Astrocyte (in vitro differentiated cells and primary cell): Measurements from ENCODE around the gene VWF. TPM values are rescaled to one million over a fixed set of nuclear protein-coding genes. Genes with fewer than 3 reads are reported as not detected.
"Not testable (repeated sequence)": the region's sequence is repeated elsewhere in the genome, so short reads cannot be mapped to it uniquely, and the experiment has no call there.

ENCODE experiments used
- DNase-seq: peaks from one replicate; pipeline ENCODE4 v3.0.0-alpha.2; 2010; ENCODE audit warnings: low read depth
- FAIRE-seq: peaks from 2 replicates; lab custom pipeline; 2011; peaks lifted over from hg19 to GRCh38; lab: Jason Lieb, UNC
- H2AFZ ChIP-seq: 2 replicates; pipeline ENCODE4 v1.6.0; 2012; ENCODE audit warnings: low read depth, low read length, inconsistent platforms
- H3K27ac ChIP-seq: 2 replicates; pipeline ENCODE4 v1.5.1; 2011; ENCODE audit warnings: low read depth, low read length, inconsistent platforms
- H3K27me3 ChIP-seq: 2 replicates; pipeline ENCODE4 v1.6.0; 2011; ENCODE audit warnings: low read length, inconsistent platforms; ENCODE audit not compliant: insufficient read depth
- H3K36me3 ChIP-seq: 2 replicates; pipeline ENCODE4 v1.5.1; 2011; ENCODE audit warnings: low read length, inconsistent platforms; ENCODE audit not compliant: insufficient read depth
- H3K4me1 ChIP-seq: 2 replicates; pipeline ENCODE4 v1.5.1; 2011; ENCODE audit warnings: low read length, inconsistent platforms; ENCODE audit not compliant: insufficient read depth
- H3K4me2 ChIP-seq: 2 replicates; pipeline ENCODE4 v1.6.0; 2012; ENCODE audit warnings: low read length, inconsistent platforms
- H3K4me3 ChIP-seq: 2 replicates; pipeline ENCODE4 v1.5.1; 2011; ENCODE audit warnings: low read depth, mild to moderate bottlenecking, low read length, inconsistent platforms; ENCODE audit not compliant: insufficient read depth
- H3K79me2 ChIP-seq: 2 replicates; pipeline ENCODE4 v1.6.0; 2012; ENCODE audit warnings: mild to moderate bottlenecking, low read length, inconsistent platforms; ENCODE audit not compliant: insufficient read depth
- H3K9ac ChIP-seq: 2 replicates; pipeline ENCODE4 v1.6.0; 2012; ENCODE audit warnings: mild to moderate bottlenecking, low read length, inconsistent platforms
- H3K9me3 ChIP-seq: 2 replicates; pipeline ENCODE4 v1.5.1; 2012; ENCODE audit warnings: low read depth, mild to moderate bottlenecking, low read length, inconsistent platforms; ENCODE audit not compliant: insufficient read depth
- H4K20me1 ChIP-seq: 2 replicates; pipeline ENCODE4 v1.6.0; 2012; ENCODE audit warnings: low read length, inconsistent platforms; ENCODE audit not compliant: insufficient read depth
- H3K27ac Mint-ChIP-seq: one replicate; pipeline ENCODE4 v1.8.0; 2021; ENCODE audit warnings: mild to moderate bottlenecking, mixed read lengths; ENCODE audit not compliant: unreplicated experiment
- H3K27me3 Mint-ChIP-seq: one replicate; pipeline ENCODE4 v1.8.0; 2021; ENCODE audit warnings: low read depth, mixed read lengths; ENCODE audit not compliant: unreplicated experiment
- H3K36me3 Mint-ChIP-seq: one replicate; pipeline ENCODE4 v1.8.0; 2021; ENCODE audit warnings: low read depth, mixed read lengths; ENCODE audit not compliant: unreplicated experiment
- H3K4me1 Mint-ChIP-seq: one replicate; pipeline ENCODE4 v1.8.0; 2021; ENCODE audit warnings: low read depth, mixed read lengths; ENCODE audit not compliant: unreplicated experiment
- H3K4me3 Mint-ChIP-seq: one replicate; pipeline ENCODE4 v1.8.0; 2021; ENCODE audit warnings: mild to moderate bottlenecking, moderate library complexity, mixed read lengths; ENCODE audit not compliant: unreplicated experiment
- H3K9me3 Mint-ChIP-seq: one replicate; pipeline ENCODE4 v1.8.0; 2021; ENCODE audit warnings: mild to moderate bottlenecking, mixed read lengths; ENCODE audit not compliant: unreplicated experiment
- CTCF ChIP-seq: IDR thresholded peaks from 2 replicates; pipeline ENCODE4 v1.5.1; 2011; ENCODE audit warnings: low read depth, mild to moderate bottlenecking, inconsistent platforms, low read length, moderate library complexity; ENCODE audit not compliant: insufficient read depth
- EZH2 ChIP-seq: IDR thresholded peaks from 2 replicates; pipeline ENCODE4 v1.6.1; 2012; ENCODE audit warnings: mild to moderate bottlenecking, low read length, inconsistent platforms; ENCODE audit not compliant: insufficient read depth
- total RNA-seq: library from RNA; stranded (reverse); gene quantifications from 2 replicates; pipeline ENCODE4 v1.2.1, GENCODE V29; 2021

Gene VWF
- total RNA-seq, 1 donor from 2014 or later = 0.23 TPM

- no peaks in the 10 kb centered on the region for H3K9me3 ChIP-seq
- peaks cover 6% of the 10 kb centered on the region for H3K4me1 Mint-ChIP-seq
- H2AFZ ChIP-seq = no peak overlapping the region
- no peak overlapping the region for H3K4me2 ChIP-seq
- H3K36me3 Mint-ChIP-seq = peaks cover 2% of the 10 kb centered on the region
- DNase-seq (no peak), FAIRE-seq (no peak)
- H3K4me1 ChIP-seq = no peaks in the 10 kb centered on the region
- no peak overlapping the region for H3K4me3 ChIP-seq
- H3K27me3 ChIP-seq = no peaks in the 10 kb centered on the region
- no peak overlapping the region for H3K27ac Mint-ChIP-seq
- H4K20me1 ChIP-seq = no peaks in the 10 kb centered on the region
- H3K4me3 Mint-ChIP-seq = no peak overlapping the region
- no peaks in the 10 kb centered on the region for H3K79me2 ChIP-seq
- H3K27me3 Mint-ChIP-seq = no peaks in the 10 kb centered on the region
- no peak overlapping the region for H3K9ac ChIP-seq
- H3K27ac ChIP-seq = no peak overlapping the region
- H3K9me3 Mint-ChIP-seq = no peaks in the 10 kb centered on the region
- no peaks in the 10 kb centered on the region for H3K36me3 ChIP-seq
- no peak for TF ChIP-seq CTCF
- no peak for TF ChIP-seq EZH2
Measured at GRCh38 chr12:6106218-6106617, 18.3 kb downstream of the VWF start.

DNA sequence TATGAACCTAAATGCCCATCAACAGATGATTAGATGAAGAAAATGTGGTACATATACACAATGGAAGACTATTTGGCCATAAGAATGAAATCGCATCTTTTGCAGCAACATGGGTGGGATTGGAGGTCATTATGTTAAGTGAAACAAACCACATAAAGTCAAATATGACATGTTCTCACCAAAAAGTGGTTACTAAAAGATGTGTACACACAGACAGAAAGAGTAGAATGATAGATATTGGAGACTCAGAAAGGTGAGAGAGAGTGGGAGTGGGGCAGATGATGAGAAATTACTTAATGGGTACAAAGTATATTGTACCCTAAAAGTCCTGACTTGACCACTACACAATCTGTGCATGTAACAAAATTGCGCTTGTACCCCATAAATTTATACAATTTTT, 19.6 kb downstream of the VWF start:
- Histone ChIP-seq H3K27me3 (no peaks in the 10 kb centered on the region), H3K36me3 (no peaks in the 10 kb centered on the region), H4K20me1 (no peaks in the 10 kb centered on the region), H2AFZ (no peak overlapping the region), H3K4me2 (no peak overlapping the region), H3K4me1 (no peaks in the 10 kb centered on the region), H3K79me2 (no peaks in the 10 kb centered on the region), H3K9me3 (no peaks in the 10 kb centered on the region), H3K27ac (no peak overlapping the region), H3K4me3 (no peak overlapping the region), H3K9ac (no peak overlapping the region)
- no peak for FAIRE-seq
- no peak for TF ChIP-seq EZH2
- no peak for TF ChIP-seq CTCF
- Mint-ChIP-seq H3K27ac (no peak overlapping the region), H3K36me3 (peaks cover 2% of the 10 kb centered on the region), H3K27me3 (no peaks in the 10 kb centered on the region), H3K4me1 (peaks cover 6% of the 10 kb centered on the region), H3K4me3 (no peak overlapping the region), H3K9me3 (no peaks in the 10 kb centered on the region)
- no peak for DNase-seq

DNA sequence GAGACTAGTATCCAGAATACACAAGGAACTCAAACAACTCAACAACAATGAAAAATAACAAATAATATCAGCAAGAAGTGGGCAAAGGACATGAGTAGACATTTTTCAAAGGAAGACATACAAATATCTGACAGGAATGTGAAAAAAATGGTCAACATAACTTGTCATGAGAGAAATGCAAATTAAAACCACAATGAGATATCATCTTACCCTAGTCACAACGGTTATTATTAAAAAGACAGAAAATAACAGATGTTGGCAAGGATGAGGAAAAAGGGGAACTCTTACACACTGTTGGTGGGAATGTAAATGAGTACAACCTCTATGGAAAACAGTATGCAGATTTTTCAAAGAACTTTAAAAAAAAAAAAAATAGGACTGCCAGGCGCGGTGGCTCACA, 20.4 kb downstream of the VWF start:
- DNase-seq = peak; percentile 64
- Histone ChIP-seq H3K9me3 (no peaks in the 10 kb centered on the region), H3K79me2 (no peaks in the 10 kb centered on the region), H3K27ac (no peak overlapping the region), H4K20me1 (no peaks in the 10 kb centered on the region), H3K36me3 (no peaks in the 10 kb centered on the region), H3K9ac (no peak overlapping the region), H3K27me3 (no peaks in the 10 kb centered on the region), H3K4me1 (no peaks in the 10 kb centered on the region), H2AFZ (no peak overlapping the region), H3K4me2 (no peak overlapping the region), H3K4me3 (no peak overlapping the region)
- H3K9me3 Mint-ChIP-seq = no peaks in the 10 kb centered on the region
- no peaks in the 10 kb centered on the region for H3K27me3 Mint-ChIP-seq
- peak overlapping the region; percentile 16 for H3K27ac Mint-ChIP-seq
- H3K36me3 Mint-ChIP-seq = no peaks in the 10 kb centered on the region
- H3K4me3 Mint-ChIP-seq = no peak overlapping the region
- TF ChIP-seq CTCF (no peak), EZH2 (no peak)
- FAIRE-seq = peak; percentile 26
- peaks cover 6% of the 10 kb centered on the region for H3K4me1 Mint-ChIP-seq

DNA sequence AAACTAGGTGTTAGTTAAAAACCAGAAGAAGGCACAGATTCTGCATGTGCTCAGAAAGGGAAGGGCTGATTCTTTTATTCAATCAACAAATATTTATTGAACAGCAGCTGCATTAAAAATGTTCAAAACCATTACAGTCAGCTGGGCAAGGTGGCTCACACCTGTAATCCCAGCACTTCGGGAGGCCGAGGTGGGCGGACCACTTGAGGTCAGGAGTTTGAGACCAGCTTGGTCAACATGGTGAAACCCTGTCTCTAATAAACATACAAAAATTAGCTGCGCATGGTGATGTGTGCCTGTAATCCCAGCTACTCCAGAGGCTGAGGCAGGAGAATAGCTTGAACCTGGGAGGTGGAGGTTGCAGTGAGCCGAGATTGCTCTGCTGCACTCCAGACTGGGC, 22.4 kb downstream of the VWF start:
- H3K9me3 Mint-ChIP-seq, H3K9me3 ChIP-seq, H3K4me3 ChIP-seq, FAIRE-seq, H3K9ac ChIP-seq, H3K4me2 ChIP-seq, H3K36me3 ChIP-seq, H3K4me3 Mint-ChIP-seq, H3K27ac ChIP-seq, H2AFZ ChIP-seq, H4K20me1 ChIP-seq, H3K27ac Mint-ChIP-seq, H3K27me3 Mint-ChIP-seq, DNase-seq, H3K27me3 ChIP-seq, H3K4me1 ChIP-seq, H3K36me3 Mint-ChIP-seq, H3K79me2 ChIP-seq: not testable (repeated sequence)
- H3K4me1 Mint-ChIP-seq = peaks cover 14% of the 10 kb centered on the region
